IMR-90 (cell line): ENCODE data around the gene TRAPPC2L. TPM values are rescaled to one million over a fixed set of nuclear protein-coding genes. Genes with fewer than 3 reads are reported as not detected.

Experiments
- ATAC-seq: fragments of 200-7000 bp; cut with Tn5 transposase; 2 replicates; pipeline ENCODE4 v1.9.1; 2020; ENCODE audit warnings: low read depth, mild to moderate bottlenecking, moderate library complexity
- BruUV-seq: library from RNA; stranded (reverse); fragments of 400-500 nt; replicated peaks from 2 replicates; lab custom pipeline; 2021; lab: Mats Ljungman, UMichigan
- CTCF ChIA-PET: fragments of 300-600 bp; formaldehyde crosslinking; extraction: SDS; loops from one replicate; lab custom pipeline; 2021; ENCODE audit warnings: antibody characterized with exemption; lab: Yijun Ruan, JAX
- POLR2A ChIA-PET: fragments of 300-600 bp; sonication (Branson Sonifier 250); formaldehyde crosslinking; loops from one replicate; lab custom pipeline; 2022; ENCODE audit warnings: antibody characterized with exemption; ENCODE audit not compliant: unreplicated experiment; lab: Charles Lee
- DNase-seq: peaks from one replicate; pipeline ENCODE4 v3.0.0; 2013
- H2AFZ ChIP-seq: replicated peaks from 2 replicates; pipeline ENCODE3; 2013; ENCODE audit warnings: low read length, mild to moderate bottlenecking; ENCODE audit not compliant: poor library complexity
- H2AK5ac ChIP-seq: 2 replicates; pipeline ENCODE4 v1.6.1; 2013; ENCODE audit warnings: low read depth, low read length, inconsistent platforms
- H2AK9ac ChIP-seq: replicated peaks from 2 replicates; pipeline ENCODE3; 2013; ENCODE audit warnings: mild to moderate bottlenecking, low read depth, low read length, moderate library complexity; ENCODE audit not compliant: poor library complexity
- H2BK120ac ChIP-seq: 2 replicates; pipeline ENCODE4 v1.6.1; 2013; ENCODE audit warnings: low read depth, low read length, inconsistent platforms
- H2BK15ac ChIP-seq: 3 replicates; pipeline ENCODE4 v1.6.1; 2013; ENCODE audit warnings: low read depth, low read length, inconsistent platforms
- H2BK20ac ChIP-seq: 2 replicates; pipeline ENCODE4 v1.6.1; 2013; ENCODE audit warnings: low read depth, mild to moderate bottlenecking, inconsistent platforms, low read length, moderate library complexity
- H2BK5ac ChIP-seq: 2 replicates; pipeline ENCODE4 v1.6.1; 2013; ENCODE audit warnings: mild to moderate bottlenecking, low read depth, low read length, inconsistent platforms; ENCODE audit not compliant: poor library complexity, severe bottlenecking
- H3K14ac ChIP-seq: replicated peaks from 2 replicates; pipeline ENCODE4 v1.6.1; 2013; ENCODE audit warnings: low read depth, low read length, inconsistent platforms
- H3K18ac ChIP-seq: 2 replicates; pipeline ENCODE4 v1.6.1; 2013; ENCODE audit warnings: low read depth, low read length, control low read depth
- H3K23ac ChIP-seq: 2 replicates; pipeline ENCODE4 v1.6.1; 2013; ENCODE audit warnings: low read depth, low read length, inconsistent platforms
- H3K27ac ChIP-seq: 2 replicates; pipeline ENCODE4 v1.5.1; 2013; ENCODE audit warnings: mild to moderate bottlenecking, control low read depth, low read length; ENCODE audit not compliant: insufficient read depth
- H3K27me3 ChIP-seq: 2 replicates; pipeline ENCODE4 v1.6.1; 2013; ENCODE audit warnings: low read length; ENCODE audit not compliant: control insufficient read depth, insufficient read depth
- H3K36me3 ChIP-seq: 2 replicates; pipeline ENCODE4 v1.6.1; 2013; ENCODE audit warnings: low read length, mixed read lengths; ENCODE audit not compliant: control insufficient read depth, insufficient read depth
- H3K4ac ChIP-seq: 2 replicates; pipeline ENCODE4 v1.6.1; 2013; ENCODE audit warnings: low read depth, low read length, inconsistent platforms
- H3K4me1 ChIP-seq: 2 replicates; pipeline ENCODE4 v1.6.1; 2013; ENCODE audit warnings: low read length, mixed read lengths; ENCODE audit not compliant: control insufficient read depth, insufficient read depth
- H3K4me2 ChIP-seq: 2 replicates; pipeline ENCODE4 v1.6.1; 2013; ENCODE audit warnings: low read depth, mild to moderate bottlenecking, control low read depth, low read length, moderate library complexity
- H3K4me3 ChIP-seq: 2 replicates; pipeline ENCODE4 v1.5.1; 2013; ENCODE audit warnings: low read depth, mild to moderate bottlenecking, control low read depth, low read length, moderate library complexity; ENCODE audit not compliant: insufficient read depth
- H3K56ac ChIP-seq: 2 replicates; pipeline ENCODE4 v1.6.1; 2013; ENCODE audit warnings: low read length, inconsistent platforms; ENCODE audit not compliant: insufficient read depth; ENCODE audit errors: extremely low read depth
- H3K79me1 ChIP-seq, 2 experiments: 2 replicates each; pipeline ENCODE4 v1.6.1; 2013; ENCODE audit warnings: low read length in 2 of 2, inconsistent platforms in 1 of 2, low read depth in 1 of 2
- H3K9ac ChIP-seq: 2 replicates; pipeline ENCODE4 v1.6.1; 2013; ENCODE audit warnings: low read depth, low read length, control low read depth
- H3K9me1 ChIP-seq: 2 replicates; pipeline ENCODE4 v1.6.1; 2013; ENCODE audit warnings: low read length, inconsistent platforms; ENCODE audit not compliant: insufficient read depth
- H3K9me3 ChIP-seq: 2 replicates; pipeline ENCODE4 v1.6.1; 2013; ENCODE audit warnings: low read length; ENCODE audit not compliant: control insufficient read depth, insufficient read depth
- H4K20me1 ChIP-seq: 2 replicates; pipeline ENCODE4 v1.6.1; 2013; ENCODE audit warnings: low read length, inconsistent platforms; ENCODE audit not compliant: insufficient read depth
- H4K5ac ChIP-seq: 2 replicates; pipeline ENCODE4 v1.6.1; 2013; ENCODE audit warnings: mild to moderate bottlenecking, low read depth, low read length, control low read depth
- H4K8ac ChIP-seq, 2 experiments: 2 replicates each; pipeline ENCODE4 v1.6.1; 2013; ENCODE audit warnings: low read depth in 2 of 2, low read length in 2 of 2, control low read depth in 1 of 2, inconsistent platforms in 1 of 2
- H4K91ac ChIP-seq: 2 replicates; pipeline ENCODE4 v1.6.1; 2013; ENCODE audit warnings: low read depth, low read length, inconsistent platforms; ENCODE audit not compliant: insufficient read depth
- BHLHE40 ChIP-seq: fragments of 150-350 bp; IDR thresholded peaks from 2 replicates; pipeline ENCODE4 v1.6.1; 2016; ENCODE audit warnings: mild to moderate bottlenecking, low read depth, low read length
- CEBPB ChIP-seq: IDR thresholded peaks from 2 replicates; pipeline ENCODE4 v1.6.1; 2012; ENCODE audit warnings: low read depth, low read length, improper control_type of control experiment
- CHD1 ChIP-seq: IDR thresholded peaks from 2 replicates; pipeline ENCODE4 v1.6.1; 2012; ENCODE audit warnings: low read depth, low read length, improper control_type of control experiment
- CTCF ChIP-seq: conservative IDR thresholded peaks from 2 replicates; pipeline ENCODE4 v1.5.1; 2012; ENCODE audit warnings: mild to moderate bottlenecking, low read depth, low read length, improper control_type of control experiment
- FOS ChIP-seq: fragments of 150-350 bp; IDR thresholded peaks from 2 replicates; pipeline ENCODE4 v1.6.1; 2016; ENCODE audit warnings: low read depth, low read length
- MAFK ChIP-seq: IDR thresholded peaks from 2 replicates; pipeline ENCODE4 v1.6.1; 2012; ENCODE audit warnings: low read depth, low read length, improper control_type of control experiment
- MAZ ChIP-seq: IDR thresholded peaks from 2 replicates; pipeline ENCODE4 v1.6.1; 2012; ENCODE audit warnings: low read depth, mild to moderate bottlenecking, low read length, improper control_type of control experiment, moderate library complexity, borderline replicate concordance
- MXI1 ChIP-seq: IDR thresholded peaks from 2 replicates; pipeline ENCODE4 v1.6.1; 2012; ENCODE audit warnings: low read depth, mild to moderate bottlenecking, low read length, moderate library complexity, borderline replicate concordance
- NFE2L2 ChIP-seq: fragments of 150-350 bp; IDR thresholded peaks from 2 replicates; pipeline ENCODE4 v1.6.1; 2016; ENCODE audit warnings: low read depth, mild to moderate bottlenecking, low read length
- POLR2A ChIP-seq: IDR thresholded peaks from 2 replicates; pipeline ENCODE4 v1.6.1; 2012; ENCODE audit warnings: mild to moderate bottlenecking, low read depth, low read length
- RAD21 ChIP-seq: IDR thresholded peaks from 2 replicates; pipeline ENCODE4 v1.6.1; 2012; ENCODE audit warnings: low read length, improper control_type of control experiment
- RCOR1 ChIP-seq: IDR thresholded peaks from 2 replicates; pipeline ENCODE4 v1.6.1; 2012; ENCODE audit warnings: mild to moderate bottlenecking, low read length, improper control_type of control experiment; ENCODE audit not compliant: insufficient replicate concordance
- RFX5 ChIP-seq: IDR thresholded peaks from 2 replicates; pipeline ENCODE4 v1.8.0; 2012; ENCODE audit warnings: low read depth, mild to moderate bottlenecking, low read length, moderate library complexity
- SMC3 ChIP-seq: fragments of 150-350 bp; IDR thresholded peaks from 2 replicates; pipeline ENCODE4 v1.6.1; 2016; ENCODE audit warnings: low read depth, mild to moderate bottlenecking, antibody characterized with exemption, low read length, moderate library complexity
- WGBS, 2 experiments: methylation state at CpG; one replicate each; pipeline versions ENCODE4 v1.1.5 to v1.1.7; 2013; ENCODE audit warnings: missing lambda C conversion rate in 2 of 2; ENCODE audit not compliant: insufficient read length in 1 of 2; ENCODE audit errors: extremely low coverage in 2 of 2; 5-methylcytosine and 5-hydroxymethylcytosine counted together
- dilution Hi-C: fragments of 300-500 bp; cut with HindIII; formaldehyde crosslinking; loops from one replicate; pipeline ENCODE4 v1.14.3; 2018; ENCODE audit warnings: low sequenced_read_pairs; ENCODE audit not compliant: unreplicated experiment
- in situ Hi-C: fragments of 300-500 bp; cut with MboI; formaldehyde crosslinking; loops from 3 replicates; pipeline ENCODE4 v1.14.3; 2019; ENCODE audit warnings: low sequenced_read_pairs, inconsistent platforms, mixed read lengths
- intact Hi-C: fragments of 100-400 bp; cut with micrococcal nuclease; formaldehyde crosslinking; loops from 2 replicates; pipeline ENCODE4 v1.10.0; 2022
- polyA plus RNA-seq, 3 experiments: library from polyadenylated mRNA; depleted of rRNA; stranded (reverse); fragments of >200 nt; gene quantifications; 2 replicates each; pipeline ENCODE4 v1.2.3, GENCODE V29; 2012; ENCODE audit warnings: low replicate concordance in 1 of 3
- total RNA-seq: library from RNA; depleted of rRNA; stranded (reverse); fragments of >200 nt; gene quantifications from 2 replicates; pipeline ENCODE4 v1.2.3, GENCODE V29; 2012
- TF ChIP-seq, protein P1 (sequence below): fragments of 150-350 bp; IDR thresholded peaks from 2 replicates; pipeline ENCODE4 v1.6.1; 2017; ENCODE audit warnings: mild to moderate bottlenecking, antibody characterized with exemption, low read length, low read depth
- TF ChIP-seq, protein P2 (sequence below): fragments of 150-350 bp; IDR thresholded peaks from 2 replicates; pipeline ENCODE4 v1.6.1; 2016; ENCODE audit warnings: low read depth, mild to moderate bottlenecking, low read length, moderate library complexity, borderline replicate concordance

Gene TRAPPC2L
- total and polyA plus RNA-seq, 2 of the 4 experiments (the other 2 are of a cell fraction) = 102 to 109 TPM

DNA sequence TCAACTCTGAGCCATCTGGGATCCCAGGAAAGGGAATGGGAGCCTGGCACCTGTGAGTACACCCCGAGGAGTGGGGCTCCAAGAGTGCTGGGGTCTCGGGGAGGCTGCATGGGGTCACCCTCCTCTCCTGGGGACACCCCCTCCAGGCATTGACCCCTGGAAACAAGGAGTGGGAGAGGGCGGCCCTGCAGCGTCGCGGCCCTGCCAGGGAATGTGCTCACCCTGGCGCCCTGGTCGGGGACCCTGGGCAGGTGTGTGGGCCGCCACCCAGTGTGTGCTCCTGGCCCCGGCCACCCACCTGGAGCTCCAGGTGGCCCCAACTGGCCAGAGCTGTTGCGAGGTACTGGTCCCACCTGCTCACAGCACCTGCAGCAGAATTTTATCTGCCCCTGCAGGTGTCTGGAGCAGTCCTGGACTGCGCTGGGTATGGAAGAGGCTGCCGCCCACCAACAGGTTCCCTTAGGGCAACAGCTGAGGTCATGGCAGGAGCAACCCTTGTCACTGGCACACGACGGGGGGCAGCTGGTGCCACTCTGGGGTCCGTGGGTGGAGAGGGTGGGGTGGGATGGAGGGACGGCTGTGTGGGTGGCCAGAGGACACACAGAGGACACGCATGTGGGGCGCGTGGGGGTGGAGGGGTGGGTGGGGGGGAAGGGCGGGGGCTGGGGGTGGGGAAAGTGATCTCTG is 14.9 kb downstream of the TRAPPC2L start:
- Histone ChIP-seq H3K9ac (no peak overlapping the region), H2AK9ac (no peak overlapping the region), H3K79me1 (no peaks in the 10 kb centered on the region), H3K56ac (no peak overlapping the region), H3K4ac (no peak overlapping the region), H2BK20ac (no peak overlapping the region), H2BK120ac (no peak overlapping the region), H3K27ac (no peak overlapping the region), H4K8ac (no peak overlapping the region), H3K27me3 (peaks cover 61% of the 10 kb centered on the region), H3K23ac (no peak overlapping the region), H3K4me1 (no peaks in the 10 kb centered on the region), H3K9me1 (no peaks in the 10 kb centered on the region), H3K36me3 (no peaks in the 10 kb centered on the region), H3K18ac (no peak overlapping the region), H3K9me3 (no peaks in the 10 kb centered on the region), H4K5ac (no peak overlapping the region), H3K4me2 (no peak overlapping the region), H3K14ac (no peak overlapping the region), H3K4me3 (no peak overlapping the region), H2AFZ (no peak overlapping the region), H2BK5ac (no peak overlapping the region), H4K91ac (no peak overlapping the region), H2AK5ac (no peak overlapping the region), H2BK15ac (no peak overlapping the region), H4K20me1 (no peaks in the 10 kb centered on the region)
- intact Hi-C loops (no loop called here), dilution Hi-C loops (no loop called here), in situ Hi-C loops (no loop called here)
- TF ChIP-seq, protein P1, sequence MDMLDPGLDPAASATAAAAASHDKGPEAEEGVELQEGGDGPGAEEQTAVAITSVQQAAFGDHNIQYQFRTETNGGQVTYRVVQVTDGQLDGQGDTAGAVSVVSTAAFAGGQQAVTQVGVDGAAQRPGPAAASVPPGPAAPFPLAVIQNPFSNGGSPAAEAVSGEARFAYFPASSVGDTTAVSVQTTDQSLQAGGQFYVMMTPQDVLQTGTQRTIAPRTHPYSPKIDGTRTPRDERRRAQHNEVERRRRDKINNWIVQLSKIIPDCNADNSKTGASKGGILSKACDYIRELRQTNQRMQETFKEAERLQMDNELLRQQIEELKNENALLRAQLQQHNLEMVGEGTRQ = no peak
- no peak for TF ChIP-seq NFE2L2
- no peak for TF ChIP-seq SMC3
- no peak for TF ChIP-seq RFX5
- TF ChIP-seq, protein P2, sequence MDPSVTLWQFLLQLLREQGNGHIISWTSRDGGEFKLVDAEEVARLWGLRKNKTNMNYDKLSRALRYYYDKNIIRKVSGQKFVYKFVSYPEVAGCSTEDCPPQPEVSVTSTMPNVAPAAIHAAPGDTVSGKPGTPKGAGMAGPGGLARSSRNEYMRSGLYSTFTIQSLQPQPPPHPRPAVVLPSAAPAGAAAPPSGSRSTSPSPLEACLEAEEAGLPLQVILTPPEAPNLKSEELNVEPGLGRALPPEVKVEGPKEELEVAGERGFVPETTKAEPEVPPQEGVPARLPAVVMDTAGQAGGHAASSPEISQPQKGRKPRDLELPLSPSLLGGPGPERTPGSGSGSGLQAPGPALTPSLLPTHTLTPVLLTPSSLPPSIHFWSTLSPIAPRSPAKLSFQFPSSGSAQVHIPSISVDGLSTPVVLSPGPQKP = no peak
- no peak for TF ChIP-seq CEBPB
- TF ChIP-seq MAFK = no peak
- no peak for TF ChIP-seq POLR2A
- TF ChIP-seq BHLHE40 = no peak
- TF ChIP-seq FOS = no peak
- no peak for TF ChIP-seq CHD1
- TF ChIP-seq MXI1 = no peak
- TF ChIP-seq RAD21 = no peak
- no peak for TF ChIP-seq CTCF
- no peak for TF ChIP-seq MAZ
- no peak for TF ChIP-seq RCOR1
- 91% methylated on average over 10 of the region's 21 CpGs; no CpG with 5 or more reads in 1 of the 2 experiments for WGBS, 2 experiments
- DNase-seq (no peak), ATAC-seq (no peak)
- ChIA-PET CTCF (no interaction called here), POLR2A (no interaction called here)
- BruUV-seq = no TSS peak
